WTC11 (cell line): ENCODE measurements around the gene CLDN14.

Source experiments
- CREM ChIP-seq: sonication (generic); formaldehyde crosslinking; IDR thresholded peaks from 2 replicates; pipeline ENCODE4 v1.8.1; 2022; ENCODE audit warnings: mild to moderate bottlenecking, missing genetic modification reagents, moderate library complexity
- ELF4 ChIP-seq: sonication (generic); formaldehyde crosslinking; IDR thresholded peaks from 2 replicates; pipeline ENCODE4 v1.8.1; 2022; ENCODE audit warnings: low read depth, mild to moderate bottlenecking, moderate library complexity, missing genetic modification reagents
- MAX ChIP-seq: sonication (generic); formaldehyde crosslinking; IDR thresholded peaks from 2 replicates; pipeline ENCODE4 v1.8.0; 2022; ENCODE audit warnings: mild to moderate bottlenecking, missing genetic modification reagents
- NFE2L1 ChIP-seq: sonication (generic); formaldehyde crosslinking; IDR thresholded peaks from 2 replicates; pipeline ENCODE4 v1.8.1; 2023; ENCODE audit warnings: missing genetic modification reagents
- PRDM15 ChIP-seq: sonication (generic); formaldehyde crosslinking; IDR thresholded peaks from 2 replicates; pipeline ENCODE4 v1.8.0; 2022; ENCODE audit warnings: missing genetic modification reagents
- ZNF423 ChIP-seq: fragments of 250-450 bp; sonication (Bioruptor Pico); IDR thresholded peaks from 2 replicates; pipeline ENCODE4 v2.1.2; 2022; ENCODE audit warnings: mild to moderate bottlenecking, moderate library complexity
- TF ChIP-seq, protein P1 (sequence below): sonication (generic); formaldehyde crosslinking; IDR thresholded peaks from 2 replicates; pipeline ENCODE4 v1.8.1; 2023; ENCODE audit warnings: mild to moderate bottlenecking, missing genetic modification reagents, moderate library complexity
- TF ChIP-seq, protein P2 (sequence below): fragments of 200-600 bp; IDR thresholded peaks from 2 replicates; pipeline ENCODE4 v1.8.0; 2022; ENCODE audit warnings: antibody characterized with exemption
- TF ChIP-seq, protein P3 (sequence below): sonication (generic); formaldehyde crosslinking; IDR thresholded peaks from 2 replicates; pipeline ENCODE4 v1.8.1; 2023; ENCODE audit warnings: mild to moderate bottlenecking, missing genetic modification reagents

- TF ChIP-seq, protein P1, sequence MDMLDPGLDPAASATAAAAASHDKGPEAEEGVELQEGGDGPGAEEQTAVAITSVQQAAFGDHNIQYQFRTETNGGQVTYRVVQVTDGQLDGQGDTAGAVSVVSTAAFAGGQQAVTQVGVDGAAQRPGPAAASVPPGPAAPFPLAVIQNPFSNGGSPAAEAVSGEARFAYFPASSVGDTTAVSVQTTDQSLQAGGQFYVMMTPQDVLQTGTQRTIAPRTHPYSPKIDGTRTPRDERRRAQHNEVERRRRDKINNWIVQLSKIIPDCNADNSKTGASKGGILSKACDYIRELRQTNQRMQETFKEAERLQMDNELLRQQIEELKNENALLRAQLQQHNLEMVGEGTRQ: no peak
- TF ChIP-seq, protein P2, sequence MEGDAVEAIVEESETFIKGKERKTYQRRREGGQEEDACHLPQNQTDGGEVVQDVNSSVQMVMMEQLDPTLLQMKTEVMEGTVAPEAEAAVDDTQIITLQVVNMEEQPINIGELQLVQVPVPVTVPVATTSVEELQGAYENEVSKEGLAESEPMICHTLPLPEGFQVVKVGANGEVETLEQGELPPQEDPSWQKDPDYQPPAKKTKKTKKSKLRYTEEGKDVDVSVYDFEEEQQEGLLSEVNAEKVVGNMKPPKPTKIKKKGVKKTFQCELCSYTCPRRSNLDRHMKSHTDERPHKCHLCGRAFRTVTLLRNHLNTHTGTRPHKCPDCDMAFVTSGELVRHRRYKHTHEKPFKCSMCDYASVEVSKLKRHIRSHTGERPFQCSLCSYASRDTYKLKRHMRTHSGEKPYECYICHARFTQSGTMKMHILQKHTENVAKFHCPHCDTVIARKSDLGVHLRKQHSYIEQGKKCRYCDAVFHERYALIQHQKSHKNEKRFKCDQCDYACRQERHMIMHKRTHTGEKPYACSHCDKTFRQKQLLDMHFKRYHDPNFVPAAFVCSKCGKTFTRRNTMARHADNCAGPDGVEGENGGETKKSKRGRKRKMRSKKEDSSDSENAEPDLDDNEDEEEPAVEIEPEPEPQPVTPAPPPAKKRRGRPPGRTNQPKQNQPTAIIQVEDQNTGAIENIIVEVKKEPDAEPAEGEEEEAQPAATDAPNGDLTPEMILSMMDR: no peak
- TF ChIP-seq ELF4 (no peak), PRDM15 (no peak), MAX (no peak), ZNF423 (no peak), NFE2L1 (CRISPR knock-in tag) (no peak), CREM (CRISPR knock-in tag) (no peak)
- TF ChIP-seq, protein P3, sequence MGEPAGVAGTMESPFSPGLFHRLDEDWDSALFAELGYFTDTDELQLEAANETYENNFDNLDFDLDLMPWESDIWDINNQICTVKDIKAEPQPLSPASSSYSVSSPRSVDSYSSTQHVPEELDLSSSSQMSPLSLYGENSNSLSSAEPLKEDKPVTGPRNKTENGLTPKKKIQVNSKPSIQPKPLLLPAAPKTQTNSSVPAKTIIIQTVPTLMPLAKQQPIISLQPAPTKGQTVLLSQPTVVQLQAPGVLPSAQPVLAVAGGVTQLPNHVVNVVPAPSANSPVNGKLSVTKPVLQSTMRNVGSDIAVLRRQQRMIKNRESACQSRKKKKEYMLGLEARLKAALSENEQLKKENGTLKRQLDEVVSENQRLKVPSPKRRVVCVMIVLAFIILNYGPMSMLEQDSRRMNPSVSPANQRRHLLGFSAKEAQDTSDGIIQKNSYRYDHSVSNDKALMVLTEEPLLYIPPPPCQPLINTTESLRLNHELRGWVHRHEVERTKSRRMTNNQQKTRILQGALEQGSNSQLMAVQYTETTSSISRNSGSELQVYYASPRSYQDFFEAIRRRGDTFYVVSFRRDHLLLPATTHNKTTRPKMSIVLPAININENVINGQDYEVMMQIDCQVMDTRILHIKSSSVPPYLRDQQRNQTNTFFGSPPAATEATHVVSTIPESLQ (CRISPR knock-in tag): no peak
Measured at GRCh38 chr21:36428761-36429432, 51.0 kb downstream of the CLDN14 start.
